ENCODE data around the gene TADA2B. TPM values are rescaled to one million over a fixed set of nuclear protein-coding genes. Genes with fewer than 3 reads are reported as not detected.

Gene TADA2B
- total and polyA plus RNA-seq, 2 of the 4 experiments (the other 2 are of a cell fraction) = 6.1 to 8.6 TPM

- ATAC-seq (ENCODE audit: low read depth) = no peak
- WGBS, 2 experiments (ENCODE audit: extremely low coverage in 2 of 2, insufficient read length in 1 of 2) = no CpG with 5 or more reads among the region's 12 CpGs
- Histone ChIP-seq H3K18ac (ENCODE audit: low read depth, low read length) (no peak overlapping the region), H2AK5ac (ENCODE audit: low read depth, low read length) (no peak overlapping the region), H3K79me1 (ENCODE audit: low read depth in 1 of 2, low read length in 2 of 2) (peaks cover 20 to 37% of the 10 kb centered on the region in 2 experiments), H2BK120ac (ENCODE audit: low read depth, low read length) (no peak overlapping the region), H2BK20ac (ENCODE audit: low read depth, low read length) (no peak overlapping the region), H3K4me2 (ENCODE audit: low read depth, low read length) (no peak overlapping the region), H3K23ac (ENCODE audit: low read depth, low read length) (no peak overlapping the region), H2AK9ac (replicated peaks; ENCODE audit: low read depth, low read length, poor library complexity) (no peak overlapping the region), H3K27me3 (ENCODE audit: control insufficient read depth, insufficient read depth, low read length) (no peaks in the 10 kb centered on the region), H4K5ac (ENCODE audit: low read depth, low read length) (no peak overlapping the region), H3K4me1 (ENCODE audit: control insufficient read depth, insufficient read depth, low read length) (peaks cover 7% of the 10 kb centered on the region), H2BK15ac (ENCODE audit: low read depth, low read length) (no peak overlapping the region), H3K9ac (ENCODE audit: low read depth, low read length) (no peak overlapping the region), H2AFZ (replicated peaks; ENCODE audit: low read length, poor library complexity) (no peak overlapping the region), H3K56ac (ENCODE audit: extremely low read depth, insufficient read depth, low read length) (no peak overlapping the region), H4K91ac (ENCODE audit: insufficient read depth, low read depth, low read length) (no peak overlapping the region), H4K8ac (ENCODE audit: low read depth in 2 of 2, low read length in 2 of 2) (no peak overlapping the region), H3K4me3 (ENCODE audit: insufficient read depth, low read depth, low read length) (no peak overlapping the region), H3K14ac (replicated peaks; ENCODE audit: low read depth, low read length) (no peak overlapping the region), H3K36me3 (ENCODE audit: control insufficient read depth, insufficient read depth, low read length) (peaks cover 41% of the 10 kb centered on the region), H3K4ac (ENCODE audit: low read depth, low read length) (no peak overlapping the region), H2BK5ac (ENCODE audit: low read depth, low read length, poor library complexity, severe bottlenecking) (no peak overlapping the region), H3K27ac (ENCODE audit: insufficient read depth, low read length) (no peak overlapping the region), H3K9me3 (ENCODE audit: control insufficient read depth, insufficient read depth, low read length) (no peaks in the 10 kb centered on the region), H3K9me1 (ENCODE audit: insufficient read depth, low read length) (peaks cover 10% of the 10 kb centered on the region), H4K20me1 (ENCODE audit: insufficient read depth, low read length) (peaks cover 18% of the 10 kb centered on the region)
- dilution Hi-C loops (cut with HindIII; ENCODE audit: low sequenced_read_pairs, unreplicated experiment) (no loop called here), in situ Hi-C loops (cut with MboI; ENCODE audit: low sequenced_read_pairs) (no loop called here), intact Hi-C loops (cut with micrococcal nuclease) (no loop called here)
- no peak for DNase-seq
- CTCF ChIA-PET = no interaction called here
- no TSS peak for BruUV-seq (replicated peaks)
- TF ChIP-seq SMC3 (IDR thresholded peaks at IDR 0.05; ENCODE audit: low read depth, low read length) (no peak), ELK1 (IDR thresholded peaks at IDR 0.05; ENCODE audit: borderline replicate concordance, low read depth, low read length) (no peak), MXI1 (IDR thresholded peaks at IDR 0.05; ENCODE audit: borderline replicate concordance, low read depth, low read length) (no peak), USF2 (IDR thresholded peaks at IDR 0.05; ENCODE audit: low read depth, low read length) (no peak), CTCF (conservative IDR thresholded peaks at IDR 0.05; ENCODE audit: low read depth, low read length) (no peak), CHD1 (IDR thresholded peaks at IDR 0.05; ENCODE audit: low read depth, low read length) (no peak), RAD21 (IDR thresholded peaks at IDR 0.05; ENCODE audit: low read length) (no peak), MAZ (IDR thresholded peaks at IDR 0.05; ENCODE audit: borderline replicate concordance, low read depth, low read length) (no peak), CEBPB (IDR thresholded peaks at IDR 0.05; ENCODE audit: low read depth, low read length) (no peak), NFE2L2 (IDR thresholded peaks at IDR 0.05; ENCODE audit: low read depth, low read length) (no peak), BHLHE40 (IDR thresholded peaks at IDR 0.05; ENCODE audit: low read depth, low read length) (no peak), RCOR1 (IDR thresholded peaks at IDR 0.05; ENCODE audit: insufficient replicate concordance, low read length) (no peak), FOS (IDR thresholded peaks at IDR 0.05; ENCODE audit: low read depth, low read length) (no peak), MAFK (IDR thresholded peaks at IDR 0.05; ENCODE audit: low read depth, low read length) (no peak), RFX5 (IDR thresholded peaks at IDR 0.05; ENCODE audit: low read depth, low read length) (no peak)
- POLR2A ChIA-PET (ENCODE audit: unreplicated experiment) = interaction anchor here (0.6 kb wide), 1 partner anchor 47 kb away, joined by 4 read pairs; the partner anchor contains the start of gene TADA2B
Measured at GRCh38 chr4:6996481-6996880, 46.7 kb upstream of the TADA2B start.

All from IMR-90 (cell line).